ENCODE measurements around the gene NOC3L. TPM values are rescaled to one million over a fixed set of nuclear protein-coding genes. Genes with fewer than 3 reads are reported as not detected.
A peak's percentile ranks its signal among the peaks of the same experiment; 100 is the strongest.

NOC3L gene
- total RNA-seq, 1 experiment from 2014 or later: 48.3 TPM

- H3K36me3 ChIP-seq: peaks cover 91% of the 10 kb centered on the region
Measured at GRCh38 chr10:94349327-94349726, 13.4 kb downstream of the NOC3L start.

GRCh38 chr10:94344522-94345122 lies 18.1 kb downstream of the NOC3L start:
- Histone ChIP-seq H3K4me1 (replicated peaks) (peaks cover 4% of the 10 kb centered on the region; the same call in 1 of the 2 replicates), H3K36me3 (peaks cover 82% of the 10 kb centered on the region)
- no peak for DNase-seq (ENCODE audit: low read depth in 1 of 2, low spot score in 2 of 2)

More at GRCh38 chr10:94349327-94349726, 13.4 kb downstream of the NOC3L start:
- H3K27ac ChIP-seq: no peak overlapping the region
- H3K9me3 ChIP-seq (replicated peaks): no peaks in the 10 kb centered on the region
- no peaks in the 10 kb centered on the region for H3K4me1 ChIP-seq (replicated peaks)
- DNase-seq (ENCODE audit: low read depth in 1 of 2, low spot score in 2 of 2): no peak
- H3K27me3 ChIP-seq (replicated peaks): no peaks in the 10 kb centered on the region
- H3K4me3 ChIP-seq: no peak overlapping the region

GRCh38 chr10:94343151-94343550 lies 19.6 kb downstream of the NOC3L start:
- no peak for DNase-seq (ENCODE audit: low read depth in 1 of 2, low spot score in 2 of 2)
- peaks cover 82% of the 10 kb centered on the region for H3K36me3 ChIP-seq
- no peak overlapping the region for H3K4me3 ChIP-seq
- no peaks in the 10 kb centered on the region for H3K9me3 ChIP-seq (replicated peaks)
- peaks cover 4% of the 10 kb centered on the region; the same call in 1 of the 2 replicates for H3K4me1 ChIP-seq (replicated peaks)
- H3K27me3 ChIP-seq (replicated peaks): no peaks in the 10 kb centered on the region
- no peak overlapping the region for H3K27ac ChIP-seq

More at GRCh38 chr10:94344522-94345122, 18.1 kb downstream of the NOC3L start:
- Histone ChIP-seq H3K27ac (no peak overlapping the region), H3K9me3 (replicated peaks) (no peaks in the 10 kb centered on the region), H3K27me3 (replicated peaks) (no peaks in the 10 kb centered on the region), H3K4me3 (no peak overlapping the region)

- Histone ChIP-seq H3K27ac (no peak overlapping the region), H3K4me1 (replicated peaks) (no peaks in the 10 kb centered on the region), H3K9me3 (replicated peaks) (no peaks in the 10 kb centered on the region), H3K36me3 (peaks cover 88% of the 10 kb centered on the region), H3K4me3 (no peak overlapping the region), H3K27me3 (replicated peaks) (no peaks in the 10 kb centered on the region)
- no peak for DNase-seq (ENCODE audit: low read depth in 1 of 2, low spot score in 2 of 2)
Measured at GRCh38 chr10:94334857-94335256, 27.9 kb downstream of the NOC3L start.

- H3K27me3 ChIP-seq (replicated peaks): no peaks in the 10 kb centered on the region
- peaks cover 4% of the 10 kb centered on the region for H3K4me1 ChIP-seq (replicated peaks)
- H3K27ac ChIP-seq: no peak overlapping the region
- DNase-seq (ENCODE audit: low read depth in 1 of 2, low spot score in 2 of 2): no peak
- peaks cover 85% of the 10 kb centered on the region for H3K36me3 ChIP-seq
- no peak overlapping the region for H3K4me3 ChIP-seq
- H3K9me3 ChIP-seq (replicated peaks): no peaks in the 10 kb centered on the region
Measured at GRCh38 chr10:94333051-94333450, 29.7 kb downstream of the NOC3L start.

GRCh38 chr10:94328613-94329012 lies 34.1 kb downstream of the NOC3L start:
- peaks cover 82% of the 10 kb centered on the region for H3K36me3 ChIP-seq
- DNase-seq (ENCODE audit: low read depth in 1 of 2, low spot score in 2 of 2): no peak

GRCh38 chr10:94327649-94328048 lies 35.1 kb downstream of the NOC3L start:
- Histone ChIP-seq H3K4me3 (no peak overlapping the region), H3K27ac (no peak overlapping the region), H3K36me3 (peaks cover 81% of the 10 kb centered on the region), H3K27me3 (replicated peaks) (no peaks in the 10 kb centered on the region), H3K9me3 (replicated peaks) (no peaks in the 10 kb centered on the region), H3K4me1 (replicated peaks) (peaks cover 9% of the 10 kb centered on the region)
- no peak for DNase-seq (ENCODE audit: low read depth in 1 of 2, low spot score in 2 of 2)

More at GRCh38 chr10:94328613-94329012, 34.1 kb downstream of the NOC3L start:
- H3K4me3 ChIP-seq: no peak overlapping the region
- H3K27ac ChIP-seq: no peak overlapping the region
- H3K9me3 ChIP-seq (replicated peaks): no peaks in the 10 kb centered on the region
- H3K4me1 ChIP-seq (replicated peaks): peaks cover 9% of the 10 kb centered on the region
- H3K27me3 ChIP-seq (replicated peaks): no peaks in the 10 kb centered on the region

- Histone ChIP-seq H3K36me3 (peaks cover 66% of the 10 kb centered on the region), H3K27me3 (replicated peaks) (no peaks in the 10 kb centered on the region), H3K4me1 (replicated peaks) (peaks cover 9% of the 10 kb centered on the region), H3K4me3 (no peak overlapping the region), H3K27ac (no peak overlapping the region), H3K9me3 (replicated peaks) (no peaks in the 10 kb centered on the region)
- no peak for DNase-seq (ENCODE audit: low read depth in 1 of 2, low spot score in 2 of 2)
Measured at GRCh38 chr10:94324609-94325233, 38.0 kb downstream of the NOC3L start.

GRCh38 chr10:94320285-94320914 lies 42.3 kb downstream of the NOC3L start:
- peak; percentile 54 to 70 for DNase-seq (ENCODE audit: low read depth in 1 of 2, low spot score in 2 of 2)
- Histone ChIP-seq H3K36me3 (peaks cover 37% of the 10 kb centered on the region), H3K4me3 (no peak overlapping the region), H3K27me3 (replicated peaks) (no peaks in the 10 kb centered on the region), H3K4me1 (replicated peaks) (peaks cover 16% of the 10 kb centered on the region), H3K9me3 (replicated peaks) (no peaks in the 10 kb centered on the region), H3K27ac (no peak overlapping the region)

- Histone ChIP-seq H3K4me3 (no peak overlapping the region), H3K4me1 (replicated peaks) (peaks cover 23% of the 10 kb centered on the region), H3K27ac (peak overlapping the region; percentile 43; the same call in 1 of the 2 replicates), H3K9me3 (replicated peaks) (no peaks in the 10 kb centered on the region), H3K36me3 (peaks cover 13% of the 10 kb centered on the region), H3K27me3 (replicated peaks) (no peaks in the 10 kb centered on the region)
- no peak for DNase-seq (ENCODE audit: low read depth in 1 of 2, low spot score in 2 of 2)
Measured at GRCh38 chr10:94316560-94316959, 46.2 kb downstream of the NOC3L start.

GRCh38 chr10:94315975-94316464 lies 46.7 kb downstream of the NOC3L start:
- peaks cover 23% of the 10 kb centered on the region for H3K4me1 ChIP-seq (replicated peaks)
- peak overlapping the region; percentile 43 for H3K27ac ChIP-seq
- no peaks in the 10 kb centered on the region for H3K9me3 ChIP-seq (replicated peaks)
- peak in 1 of 2 experiments; percentile 56 for DNase-seq (ENCODE audit: low read depth in 1 of 2, low spot score in 2 of 2)
- no peaks in the 10 kb centered on the region for H3K27me3 ChIP-seq (replicated peaks)
- peaks cover 13% of the 10 kb centered on the region for H3K36me3 ChIP-seq
- H3K4me3 ChIP-seq: no peak overlapping the region

GRCh38 chr10:94315024-94315451 lies 47.7 kb downstream of the NOC3L start:
- H3K36me3 ChIP-seq: peaks cover 8% of the 10 kb centered on the region; the same call in 1 of the 2 replicates
- DNase-seq (ENCODE audit: low read depth in 1 of 2, low spot score in 2 of 2): peak in 1 of 2 experiments; percentile 41
- H3K27ac ChIP-seq: no peak overlapping the region
- H3K4me1 ChIP-seq (replicated peaks): peaks cover 23% of the 10 kb centered on the region
- no peak overlapping the region for H3K4me3 ChIP-seq
- no peaks in the 10 kb centered on the region for H3K27me3 ChIP-seq (replicated peaks)
- H3K9me3 ChIP-seq (replicated peaks): no peaks in the 10 kb centered on the region

GRCh38 chr10:94310369-94310768 lies 52.4 kb downstream of the NOC3L start:
- H3K4me1 ChIP-seq (replicated peaks): peaks cover 7% of the 10 kb centered on the region
- no peak overlapping the region for H3K27ac ChIP-seq
- no peak for DNase-seq (ENCODE audit: low read depth in 1 of 2, low spot score in 2 of 2)
- H3K4me3 ChIP-seq: no peak overlapping the region
- no peaks in the 10 kb centered on the region for H3K27me3 ChIP-seq (replicated peaks)
- peaks cover 11% of the 10 kb centered on the region for H3K36me3 ChIP-seq
- H3K9me3 ChIP-seq (replicated peaks): no peaks in the 10 kb centered on the region

- H3K36me3 ChIP-seq: peaks cover 11% of the 10 kb centered on the region
- H3K27ac ChIP-seq: no peak overlapping the region
- H3K27me3 ChIP-seq (replicated peaks): no peaks in the 10 kb centered on the region
- H3K4me3 ChIP-seq: no peak overlapping the region
- no peaks in the 10 kb centered on the region for H3K9me3 ChIP-seq (replicated peaks)
- H3K4me1 ChIP-seq (replicated peaks): no peaks in the 10 kb centered on the region
- no peak for DNase-seq (ENCODE audit: low read depth in 1 of 2, low spot score in 2 of 2)
Measured at GRCh38 chr10:94308866-94309265, 53.9 kb downstream of the NOC3L start.

All from SJSA1 (cell line).